Measurements from ENCODE around the gene ITGA7.
"Not testable (repeated sequence)": the region's sequence is repeated elsewhere in the genome, so short reads cannot be mapped to it uniquely, and the experiment has no call there.

The ITGA7 gene

DNA sequence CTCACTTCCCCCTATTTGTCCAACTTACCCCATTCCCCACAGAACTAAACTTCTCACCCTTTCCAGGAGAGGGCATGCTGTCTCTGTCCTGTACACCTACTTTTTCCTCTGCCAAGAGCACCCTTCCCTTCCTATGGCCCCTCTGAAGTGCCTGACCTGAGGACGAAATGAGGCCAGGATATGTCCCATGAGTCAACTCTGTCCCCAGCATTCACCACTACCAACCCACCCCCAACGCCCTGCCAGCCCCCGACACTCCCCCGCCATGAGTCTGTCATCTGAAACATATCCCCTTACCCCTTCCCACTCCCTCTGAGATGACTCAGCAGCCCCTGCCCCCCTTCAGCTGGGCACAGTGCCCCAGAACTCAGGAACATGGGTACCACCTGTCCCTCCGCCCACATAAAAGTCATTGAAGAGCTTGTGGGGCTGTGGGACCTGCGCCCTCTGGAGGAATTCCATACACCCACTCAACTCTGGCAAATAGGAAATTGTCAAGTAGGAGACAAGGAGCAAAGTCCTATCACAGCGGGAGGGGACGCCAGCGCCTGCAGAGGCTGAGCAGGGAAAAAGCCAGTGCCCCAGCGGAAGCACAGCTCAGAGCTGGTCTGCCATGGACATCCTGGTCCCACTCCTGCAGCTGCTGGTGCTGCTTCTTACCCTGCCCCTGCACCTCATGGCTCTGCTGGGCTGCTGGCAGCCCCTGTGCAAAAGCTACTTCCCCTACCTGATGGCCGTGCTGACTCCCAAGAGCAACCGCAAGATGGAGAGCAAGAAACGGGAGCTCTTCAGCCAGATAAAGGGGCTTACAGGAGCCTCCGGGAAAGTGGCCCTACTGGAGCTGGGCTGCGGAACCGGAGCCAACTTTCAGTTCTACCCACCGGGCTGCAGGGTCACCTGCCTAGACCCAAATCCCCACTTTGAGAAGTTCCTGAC lies 26.3 kb downstream of the ITGA7 start:
- DNase-seq (ENCODE audit: low read depth in 2 of 2) = no peak

DNA sequence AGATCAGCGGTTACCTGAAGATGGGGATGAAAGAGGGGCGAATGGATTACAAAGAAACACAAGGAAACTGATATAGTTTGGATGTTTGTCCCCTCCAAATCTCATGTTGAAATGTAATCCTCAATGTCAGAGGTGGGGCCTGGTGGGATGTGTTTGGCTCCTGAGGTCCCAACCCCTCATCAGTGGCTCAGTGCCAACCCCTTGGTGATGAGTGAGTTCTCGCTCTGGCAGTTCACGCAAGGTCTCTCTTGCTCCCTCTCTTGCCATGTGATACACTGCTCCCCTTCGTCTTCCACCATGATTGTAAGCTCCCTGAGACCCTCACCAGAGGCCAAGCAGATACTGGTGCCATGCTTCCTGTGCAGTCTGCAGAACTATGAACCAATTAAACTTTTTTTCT lies 28.0 kb downstream of the ITGA7 start:
- no peak for DNase-seq (ENCODE audit: low read depth in 2 of 2)

DNA sequence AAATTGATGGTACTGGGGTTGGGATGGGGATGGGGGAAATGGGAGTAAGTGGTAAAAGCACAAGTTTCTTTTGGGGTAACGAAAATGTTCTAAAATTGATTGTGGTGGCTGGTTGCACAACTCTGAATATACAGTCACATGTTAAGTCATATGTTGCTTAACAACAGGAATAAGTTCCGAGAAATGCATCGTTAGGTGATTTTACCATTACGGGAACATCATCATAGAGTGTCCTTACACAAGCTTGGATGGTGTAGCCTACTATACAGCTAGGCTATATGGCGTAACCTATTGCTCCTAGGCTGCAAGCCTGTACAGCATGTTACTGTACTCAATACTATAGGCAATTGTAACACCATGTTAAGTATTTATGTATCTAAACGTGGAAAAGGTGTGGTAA lies 31.0 kb downstream of the ITGA7 start:
- DNase-seq (ENCODE audit: low read depth in 2 of 2) = no peak

DNA sequence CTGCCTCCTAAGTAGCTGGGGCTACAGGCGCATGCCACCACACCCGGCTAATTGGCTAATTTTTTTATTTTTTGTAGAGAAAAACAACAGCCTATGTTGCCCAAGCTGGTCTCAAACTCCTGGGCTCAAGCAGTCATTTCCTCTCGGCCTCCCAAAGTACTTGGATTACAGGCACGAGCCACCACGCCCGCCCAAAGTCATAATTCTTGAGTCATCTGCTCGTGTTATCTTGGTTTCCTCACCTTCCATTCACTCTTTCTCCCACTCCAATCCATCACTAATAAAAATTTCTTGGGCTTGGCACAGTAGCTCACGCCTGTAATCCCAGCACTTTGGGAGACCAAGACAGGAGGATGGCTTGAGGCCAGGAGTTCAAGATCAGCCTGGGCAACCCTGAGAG lies 32.0 kb downstream of the ITGA7 start:
- no peak for DNase-seq (ENCODE audit: low read depth in 2 of 2)

DNA sequence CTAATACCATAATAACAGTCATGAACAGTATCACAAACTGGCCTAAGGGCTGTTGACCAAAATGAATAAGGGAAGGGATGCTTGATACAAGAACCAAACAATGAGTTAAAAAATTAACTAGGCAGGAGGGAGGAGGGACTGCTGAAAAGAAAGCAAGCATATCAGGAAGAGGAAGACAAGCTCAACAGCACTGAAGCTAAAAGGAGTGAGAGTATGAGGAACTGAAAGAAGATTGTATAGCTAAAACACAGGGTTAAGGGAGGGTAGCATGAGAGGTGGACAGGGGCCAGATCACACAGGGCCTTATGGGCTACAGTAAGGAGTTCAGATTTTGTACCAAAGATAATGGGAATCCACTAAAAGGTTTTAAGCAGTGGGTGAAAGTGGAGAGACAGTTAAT lies 34.1 kb downstream of the ITGA7 start:
- DNase-seq (ENCODE audit: low read depth in 2 of 2) = no peak

DNA sequence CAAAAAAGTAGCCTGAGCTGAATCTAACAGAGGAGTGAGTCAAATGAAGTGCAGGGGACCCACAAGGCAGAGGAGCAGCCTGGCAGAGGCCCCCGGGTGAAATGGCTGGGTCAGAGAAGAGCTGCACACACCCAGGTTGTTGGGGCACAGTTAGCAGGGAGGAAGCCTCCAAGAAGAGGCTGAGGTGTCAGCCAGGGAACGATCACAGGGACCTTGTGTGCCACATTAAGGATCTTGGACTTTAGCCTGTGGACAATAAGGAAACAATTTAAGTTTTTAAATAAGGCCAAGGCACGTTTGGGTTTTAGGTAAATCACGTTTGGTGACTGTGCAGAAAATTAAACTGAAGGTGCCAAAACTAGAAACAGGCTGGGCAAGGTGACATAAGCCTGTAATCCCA lies 36.0 kb downstream of the ITGA7 start:
- no peak for DNase-seq (ENCODE audit: low read depth in 2 of 2)

DNA sequence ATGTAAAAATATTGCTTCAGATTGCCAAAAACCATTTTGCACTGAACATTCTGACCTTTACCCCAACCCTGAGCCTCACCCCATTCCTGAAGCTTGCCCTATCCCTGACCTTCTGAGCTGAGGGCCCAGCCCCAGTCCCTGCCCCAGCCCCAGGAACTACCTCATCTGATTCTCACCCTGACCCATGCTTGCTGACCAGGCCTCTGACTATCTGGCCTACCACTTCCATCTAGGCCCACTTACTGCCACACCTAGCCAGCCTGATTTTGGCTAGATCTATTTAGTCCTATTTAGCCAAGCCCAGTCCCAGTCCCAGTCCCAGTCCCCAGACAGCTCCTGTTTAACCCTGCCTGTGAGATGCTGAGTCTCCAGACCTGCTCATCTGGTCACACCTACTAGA lies 37.4 kb downstream of the ITGA7 start:
- DNase-seq (ENCODE audit: low read depth in 2 of 2) = no peak

DNA sequence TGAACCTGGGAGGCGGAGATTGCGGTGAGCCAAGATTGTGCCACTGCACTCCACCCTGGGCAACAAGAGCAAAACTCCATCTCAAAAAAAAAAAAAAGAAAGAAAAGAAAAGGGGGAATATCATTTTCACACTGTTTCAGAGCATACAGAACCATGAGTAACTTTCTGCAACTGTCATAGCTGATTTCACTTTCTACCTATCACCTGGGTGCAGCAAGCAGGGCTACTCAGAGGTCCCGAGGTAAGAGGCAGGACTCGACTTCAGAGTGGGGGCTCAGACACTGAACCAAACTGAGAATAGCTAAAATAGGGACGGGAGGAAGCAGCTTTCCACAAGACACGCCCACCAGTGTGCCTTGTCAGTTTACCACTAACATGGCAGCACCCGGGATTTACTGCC lies 41.2 kb downstream of the ITGA7 start:
- no peak for DNase-seq (ENCODE audit: low read depth in 2 of 2)

DNA sequence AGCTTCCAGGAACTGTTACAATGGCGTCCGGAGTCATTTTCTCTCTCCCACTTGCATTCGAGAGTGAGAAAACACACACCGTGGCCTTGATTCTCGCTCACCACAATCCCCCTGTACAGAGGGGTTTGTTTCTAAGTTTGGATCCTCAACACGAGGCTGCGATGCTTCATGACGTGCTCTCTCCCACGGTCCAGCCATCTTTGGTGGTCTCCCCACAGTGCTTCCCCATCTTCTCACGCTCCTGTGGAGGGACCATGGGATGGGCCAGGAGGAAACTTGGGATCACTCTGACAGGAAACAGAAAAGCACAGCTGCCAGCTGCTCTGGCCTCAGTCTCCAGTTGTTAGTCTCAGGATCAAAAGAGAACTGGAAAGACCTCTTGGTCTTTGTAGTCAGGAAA lies 42.9 kb downstream of the ITGA7 start:
- DNase-seq (ENCODE audit: low read depth in 2 of 2) = no peak

DNA sequence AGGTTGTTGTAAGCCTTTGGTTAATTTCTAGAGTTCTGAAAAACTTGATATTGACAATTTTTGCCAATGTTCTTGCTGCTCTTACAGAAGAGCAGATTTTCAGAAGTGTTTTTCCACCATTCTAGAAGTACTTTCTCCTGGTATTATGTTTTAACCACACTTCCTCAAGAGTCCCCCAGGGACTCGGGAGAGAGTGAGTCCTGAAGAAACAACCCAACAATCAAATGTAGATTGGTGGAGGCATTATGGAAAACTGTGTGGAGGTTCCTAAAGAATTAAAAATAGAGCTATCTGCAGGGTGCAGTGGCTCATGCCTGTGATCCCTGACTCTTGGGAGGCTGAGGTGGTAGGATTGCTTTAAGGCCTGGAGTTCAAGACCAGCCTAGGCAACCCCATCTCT lies 44.3 kb downstream of the ITGA7 start:
- DNase-seq (ENCODE audit: low read depth in 2 of 2) = no peak

DNA sequence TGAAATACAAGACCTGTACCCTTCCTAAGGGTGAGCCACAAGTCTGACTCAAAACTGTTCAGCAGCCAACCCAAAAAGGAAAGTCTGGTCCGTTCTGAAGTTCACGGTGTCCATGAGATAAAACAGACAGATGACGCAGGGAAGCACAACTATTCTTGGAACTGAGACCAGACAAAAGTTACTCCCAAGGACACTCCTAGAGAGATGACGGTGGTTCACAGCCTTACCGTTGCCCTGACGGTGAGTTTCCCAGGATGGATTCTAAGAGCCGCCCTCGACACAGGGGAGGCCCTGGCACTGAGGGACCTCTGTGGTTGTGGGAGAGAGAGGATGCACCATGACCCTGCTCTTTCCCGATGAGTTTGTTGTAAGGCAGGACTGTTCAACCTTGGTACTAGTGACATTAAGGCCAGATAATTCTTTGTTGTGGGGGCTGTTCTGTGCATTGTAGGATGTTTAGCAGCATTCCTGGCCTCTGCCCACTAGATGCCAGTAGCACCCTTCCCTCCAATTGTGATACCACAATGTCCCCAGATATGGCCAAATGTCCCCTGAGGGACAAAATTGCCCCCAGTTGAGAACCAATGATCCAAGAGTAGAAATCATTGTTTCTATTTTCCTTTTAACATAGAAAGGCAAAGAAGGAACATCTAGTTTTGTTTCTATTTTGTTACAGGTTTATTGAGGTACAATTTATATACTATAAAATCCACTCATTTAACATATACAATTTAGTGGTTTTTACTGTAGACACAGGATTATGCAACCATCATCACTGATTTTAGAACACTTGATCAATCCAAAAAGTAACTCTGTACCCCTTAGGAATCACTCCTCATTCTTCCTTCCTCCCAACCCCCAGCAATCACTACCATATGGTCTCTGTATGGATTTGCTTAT lies 48.0 kb downstream of the ITGA7 start:
- no peak for DNase-seq (ENCODE audit: low read depth in 2 of 2)

DNA sequence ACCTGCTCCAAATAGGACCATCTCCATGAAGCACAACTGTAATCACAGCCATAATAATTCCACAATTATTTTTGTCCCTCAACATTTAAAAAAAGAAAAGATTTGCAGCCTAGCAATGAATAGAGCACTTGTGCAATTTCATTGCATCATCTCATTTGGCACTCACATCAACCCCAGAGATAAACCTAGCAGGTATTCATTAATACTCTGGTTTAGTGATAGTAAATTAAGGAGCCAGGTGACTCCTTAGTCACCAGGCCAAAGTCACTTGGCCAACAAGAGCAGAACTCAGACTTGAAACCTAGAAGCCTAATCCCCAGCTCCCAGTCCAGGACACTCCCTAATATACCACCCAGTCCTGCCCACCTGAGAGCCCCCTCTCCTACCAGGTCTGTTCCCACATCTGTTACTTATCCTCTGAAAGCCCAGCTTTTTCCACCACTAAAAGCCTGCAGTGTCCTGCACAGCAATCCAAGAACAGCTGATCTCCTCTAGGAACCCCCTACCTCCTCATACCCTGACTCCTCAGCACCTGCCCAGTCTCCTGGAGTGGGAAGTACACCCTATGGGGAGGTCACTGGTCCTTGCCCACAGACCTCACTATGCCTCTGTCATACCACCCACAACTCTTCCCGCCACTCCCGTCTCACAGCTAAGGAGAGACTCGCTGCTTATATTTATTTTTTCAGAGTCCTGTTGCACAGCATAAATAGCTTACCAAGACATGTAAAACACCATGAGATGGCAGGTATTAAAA lies 48.9 kb downstream of the ITGA7 start:
- DNase-seq (ENCODE audit: low read depth in 2 of 2) = no peak

DNA sequence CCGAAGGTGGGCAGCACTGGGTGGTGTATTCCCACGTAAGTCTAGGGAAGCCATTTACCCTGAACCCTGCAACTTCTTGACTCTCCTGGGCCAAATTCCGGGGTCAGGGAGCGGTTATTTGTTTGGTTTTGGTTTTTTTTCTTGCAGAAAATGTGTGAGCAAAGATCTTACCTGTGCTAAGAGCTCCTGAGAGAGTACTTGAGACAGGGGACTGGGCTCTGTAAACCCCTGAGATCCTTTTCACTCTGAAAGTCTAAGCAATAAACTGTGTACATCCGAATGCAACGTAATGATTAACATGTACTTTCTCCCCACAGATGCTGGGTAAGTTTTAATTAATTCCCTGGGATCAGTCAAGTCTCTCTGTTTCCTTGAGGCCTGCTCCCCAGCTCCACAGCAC lies 49.5 kb downstream of the ITGA7 start:
- DNase-seq (ENCODE audit: low read depth in 2 of 2) = no peak

DNA sequence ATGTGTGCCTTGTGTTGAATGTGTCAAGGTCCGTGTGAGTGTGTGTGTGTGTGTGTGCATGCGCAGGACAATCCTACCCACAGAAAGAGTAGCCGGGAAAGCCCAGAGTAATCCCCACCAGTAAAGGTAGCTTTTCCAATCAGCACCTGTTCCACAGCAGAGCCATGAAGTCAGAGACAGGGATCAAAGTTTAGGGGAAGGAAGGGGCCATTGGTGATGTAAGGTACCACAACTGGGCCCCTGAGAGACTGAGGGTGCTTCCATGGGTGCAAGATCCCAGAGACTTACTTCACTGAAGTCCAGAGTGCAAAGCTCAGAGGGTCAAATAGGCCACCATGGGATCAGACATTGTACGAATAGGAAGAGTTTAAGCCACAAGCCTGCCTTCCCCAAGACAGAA lies 50.5 kb downstream of the ITGA7 start:
- no peak for DNase-seq (ENCODE audit: low read depth in 2 of 2)

DNA sequence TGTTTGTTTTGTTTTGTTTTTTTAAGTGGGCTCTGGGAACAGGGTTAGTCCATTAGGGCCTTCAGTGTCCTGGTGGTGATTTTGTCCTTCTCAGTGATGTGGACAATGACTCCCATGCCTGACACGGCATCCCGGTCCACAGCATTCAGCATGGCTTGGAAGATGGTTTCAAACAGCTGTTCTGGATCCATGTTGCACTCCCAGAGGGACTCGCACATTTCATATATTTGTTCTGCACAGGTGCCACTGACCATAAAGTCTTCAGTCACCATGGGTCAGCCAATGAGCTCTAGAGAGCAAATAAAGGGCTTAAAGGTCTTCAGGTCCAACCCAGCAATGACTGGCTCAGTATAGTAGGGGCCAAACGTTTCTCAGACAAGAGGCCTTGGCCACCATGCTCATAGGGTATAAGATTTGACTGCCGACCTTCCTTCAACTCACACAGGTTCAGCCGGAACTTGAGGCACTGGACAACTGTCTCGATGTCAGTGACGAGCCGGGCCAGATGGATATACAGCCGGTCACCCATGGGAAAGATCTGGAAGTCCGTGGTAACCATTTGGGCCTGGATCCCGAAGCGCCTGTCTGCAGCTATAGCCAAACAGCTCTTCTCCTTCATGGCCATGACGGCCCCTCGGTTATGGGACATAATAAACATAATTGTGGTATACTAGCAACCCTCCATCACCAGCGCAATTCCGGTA lies 53.0 kb downstream of the ITGA7 start:
- DNase-seq (ENCODE audit: low read depth in 2 of 2) = no peak

DNA sequence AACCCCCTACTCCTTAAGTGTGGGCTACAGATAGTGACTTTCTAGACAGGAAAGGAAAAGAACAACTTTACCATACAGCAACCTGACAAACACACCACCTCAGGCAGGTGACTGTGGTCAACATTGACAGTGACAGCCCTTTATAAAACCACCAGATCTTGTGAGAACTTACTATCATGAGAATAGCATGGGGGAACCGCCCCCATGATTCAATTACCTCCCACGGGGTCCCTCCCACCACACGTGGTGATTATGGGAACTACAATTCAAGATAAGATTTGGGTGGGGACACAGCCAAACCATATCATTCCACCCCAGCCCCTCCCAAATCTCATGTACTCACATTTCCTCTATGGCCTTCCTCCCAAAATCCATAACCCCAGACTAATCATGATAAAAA lies 54.7 kb downstream of the ITGA7 start:
- DNase-seq (ENCODE audit: low read depth in 2 of 2) = no peak

DNA sequence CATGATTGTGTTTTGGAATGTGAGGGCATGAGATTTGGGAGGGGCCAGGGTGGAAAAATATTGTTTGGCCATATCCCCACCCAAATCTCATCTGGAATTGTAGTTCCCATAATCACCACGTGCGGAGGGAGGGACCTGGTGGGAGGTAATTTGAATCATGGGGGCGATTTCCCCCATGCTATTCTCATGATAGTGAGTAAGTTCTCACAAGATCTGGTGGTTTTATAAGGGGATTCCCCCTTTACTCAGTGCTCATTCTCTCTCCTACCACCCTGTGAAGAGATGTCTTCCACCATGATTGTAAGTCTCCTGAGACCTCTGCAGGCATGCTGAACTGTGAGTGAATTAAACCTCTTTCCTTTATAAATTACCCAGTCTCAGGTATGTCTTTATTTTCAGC lies 55.4 kb downstream of the ITGA7 start:
- DNase-seq (ENCODE audit: low read depth in 2 of 2) = no peak

DNA sequence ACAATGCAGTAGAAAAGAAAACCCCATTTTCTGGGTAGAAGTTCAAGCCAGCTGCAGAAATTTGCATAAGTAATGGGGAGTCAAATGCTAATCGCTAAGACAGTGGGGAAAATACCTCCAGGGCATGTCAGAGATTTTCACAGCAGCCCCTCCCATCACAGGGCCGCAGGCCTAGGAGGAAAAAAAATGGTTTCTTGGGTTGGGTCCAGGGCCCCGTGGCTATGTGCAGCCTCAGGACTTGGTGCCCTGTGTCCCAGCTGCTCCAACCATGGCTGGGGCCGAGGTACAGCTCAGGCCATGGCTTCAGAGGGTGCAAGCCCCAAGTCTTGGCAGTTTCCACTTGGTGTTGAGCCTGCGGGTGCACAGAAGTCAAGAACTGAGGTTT lies 56.4 kb downstream of the ITGA7 start:
- no peak for DNase-seq (ENCODE audit: low read depth in 2 of 2)

DNA sequence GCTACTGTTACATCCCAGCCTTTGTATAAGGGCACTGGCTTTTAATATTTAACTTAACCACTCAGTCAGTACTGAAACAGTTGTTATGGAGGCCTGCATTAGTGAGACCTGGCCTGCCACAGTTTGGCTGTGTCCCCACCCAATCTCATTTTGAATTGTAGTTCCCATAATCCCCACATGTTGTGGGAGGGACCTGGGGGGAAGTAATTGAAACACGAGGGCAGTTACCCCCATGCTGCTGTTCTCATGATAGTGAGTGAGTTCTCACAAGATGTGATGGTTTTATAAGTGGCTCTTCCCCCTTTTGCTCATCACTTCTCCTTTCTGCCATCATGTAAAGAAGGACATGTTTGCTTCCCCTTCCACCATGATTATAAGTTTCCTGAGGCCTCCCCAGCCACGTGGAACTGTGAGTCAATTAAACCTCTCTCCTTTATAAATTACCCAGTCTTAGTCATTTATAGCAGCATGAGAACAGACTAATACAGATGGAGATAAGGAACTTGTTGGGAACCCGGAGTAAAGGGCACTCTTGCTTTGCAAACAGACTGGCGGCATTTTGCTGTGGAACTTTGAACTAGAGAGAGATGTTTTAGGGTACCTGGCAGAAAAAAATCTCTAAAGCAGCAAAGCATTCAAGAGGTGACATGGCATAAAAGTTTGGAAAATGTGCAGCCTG lies 56.9 kb downstream of the ITGA7 start:
- not testable (repeated sequence) for DNase-seq (ENCODE audit: low read depth in 2 of 2)

DNA sequence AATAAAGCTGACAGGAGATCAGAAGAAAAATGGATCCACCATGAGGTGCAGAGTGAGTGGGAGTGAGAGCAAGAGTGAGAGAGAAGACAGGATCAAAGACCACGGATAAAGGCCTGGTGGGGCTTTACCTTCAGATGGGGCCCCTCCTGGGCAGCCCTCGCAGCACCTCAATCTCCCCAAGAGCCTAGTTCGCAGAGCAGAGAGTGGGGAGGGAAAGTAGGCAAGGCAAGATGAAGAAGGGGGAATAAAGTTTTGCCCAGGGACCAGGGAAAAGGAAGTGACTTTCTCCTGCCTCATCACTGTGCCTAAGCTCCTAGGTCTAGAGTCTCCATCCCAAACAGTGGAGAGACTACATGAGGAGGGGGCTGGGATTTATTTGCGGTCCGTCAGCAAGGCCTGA lies 60.7 kb downstream of the ITGA7 start:
- no peak for DNase-seq (ENCODE audit: low read depth in 2 of 2)

DNA sequence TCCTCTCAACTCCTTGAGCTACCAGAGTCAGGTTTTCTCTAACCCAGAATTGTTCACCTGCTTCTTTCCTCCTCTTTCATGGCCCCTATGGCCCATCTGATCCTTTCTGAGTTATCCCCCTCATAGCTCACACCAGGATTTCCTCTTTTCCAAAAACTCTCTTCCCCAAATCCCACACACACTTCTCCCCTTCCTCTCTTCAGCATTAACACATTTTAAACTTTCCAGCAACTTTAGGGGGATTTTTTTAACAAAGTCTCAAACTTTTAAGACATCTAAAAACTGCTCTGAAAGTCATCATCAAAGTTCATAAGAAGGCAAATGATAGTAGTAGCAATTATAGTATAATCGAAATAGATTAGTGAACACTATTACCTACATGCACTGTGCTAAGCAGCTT lies 63.1 kb downstream of the ITGA7 start:
- DNase-seq (ENCODE audit: low read depth in 2 of 2) = no peak

All from activated CD8-positive, alpha-beta memory T cell treated with anti-CD3 and anti-CD28 coated beads for 4 hours (primary cell).